IgD-negative memory B cell (primary cell): ENCODE data around the gene PCP2. TPM values are rescaled to one million over a fixed set of nuclear protein-coding genes. Genes with fewer than 3 reads are reported as not detected.
A peak's percentile ranks its signal among the peaks of the same experiment; 100 is the strongest.

Experiments used
- H3K27ac Mint-ChIP-seq, 3 donors: one replicate each; pipeline ENCODE4 v1.8.0; 2020 to 2022; ENCODE audit warnings: mild to moderate bottlenecking in 3 of 3, mixed read lengths in 3 of 3, moderate library complexity in 1 of 3
- H3K27me3 Mint-ChIP-seq: one replicate; pipeline ENCODE4 v1.8.0; 2021; ENCODE audit warnings: mixed read lengths
- H3K36me3 Mint-ChIP-seq: one replicate; pipeline ENCODE4 v1.8.0; 2020; ENCODE audit warnings: mild to moderate bottlenecking, mixed read lengths
- H3K4me1 Mint-ChIP-seq, 3 donors: one replicate each; pipeline ENCODE4 v1.8.0; 2020 to 2022; ENCODE audit warnings: mixed read lengths in 3 of 3, mild to moderate bottlenecking in 1 of 3
- H3K4me3 Mint-ChIP-seq, 4 donors: one replicate each; pipeline ENCODE4 v1.8.0; 2020 to 2022; ENCODE audit warnings: mild to moderate bottlenecking in 4 of 4, mixed read lengths in 4 of 4, moderate library complexity in 3 of 4
- H3K9me3 Mint-ChIP-seq, 3 donors: one replicate each; pipeline ENCODE4 v1.8.0; 2020 to 2021; ENCODE audit warnings: mixed read lengths in 3 of 3, mild to moderate bottlenecking in 1 of 3
- polyA plus RNA-seq: library from polyadenylated mRNA; unstranded; fragments of 300-500 nt; fragmentation: Illumina TruSeq; gene quantifications from one replicate; pipeline ENCODE4 v1.2.3, GENCODE V29; 2021

PCP2 gene
- polyA plus RNA-seq, 1 donor from 2014 or later, result not detected

DNA sequence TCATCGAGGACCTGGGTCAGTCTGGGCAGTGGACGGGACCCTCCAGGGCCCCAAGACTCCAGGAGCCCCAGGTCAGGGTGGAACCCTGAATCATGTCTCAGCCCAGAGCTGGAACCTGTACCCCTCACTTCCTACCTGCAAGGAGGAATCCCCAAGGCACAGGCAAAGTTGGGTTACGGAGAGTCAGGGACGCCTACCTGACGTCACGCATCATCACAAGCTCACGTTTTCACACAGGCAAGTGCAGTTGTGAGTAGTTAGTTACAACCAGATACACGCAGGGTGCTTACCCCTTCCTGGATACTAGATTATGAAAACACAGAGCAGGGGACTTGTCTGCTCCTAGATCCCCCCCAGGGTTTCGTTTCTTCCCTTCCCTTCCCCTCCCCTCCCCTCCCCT, 37.3 kb upstream of the PCP2 start:
- Mint-ChIP-seq H3K36me3 (no peaks in the 10 kb centered on the region), H3K9me3 (peaks cover 0 to 6% (median 0%) of the 10 kb centered on the region in 3 donors), H3K27me3 (peaks cover 34% of the 10 kb centered on the region), H3K27ac (no peak overlapping the region), H3K4me3 (peak overlapping the region; percentile 29 to 81 (median 60)), H3K4me1 (peaks cover 7 to 11% (median 8%) of the 10 kb centered on the region in 3 donors)

DNA sequence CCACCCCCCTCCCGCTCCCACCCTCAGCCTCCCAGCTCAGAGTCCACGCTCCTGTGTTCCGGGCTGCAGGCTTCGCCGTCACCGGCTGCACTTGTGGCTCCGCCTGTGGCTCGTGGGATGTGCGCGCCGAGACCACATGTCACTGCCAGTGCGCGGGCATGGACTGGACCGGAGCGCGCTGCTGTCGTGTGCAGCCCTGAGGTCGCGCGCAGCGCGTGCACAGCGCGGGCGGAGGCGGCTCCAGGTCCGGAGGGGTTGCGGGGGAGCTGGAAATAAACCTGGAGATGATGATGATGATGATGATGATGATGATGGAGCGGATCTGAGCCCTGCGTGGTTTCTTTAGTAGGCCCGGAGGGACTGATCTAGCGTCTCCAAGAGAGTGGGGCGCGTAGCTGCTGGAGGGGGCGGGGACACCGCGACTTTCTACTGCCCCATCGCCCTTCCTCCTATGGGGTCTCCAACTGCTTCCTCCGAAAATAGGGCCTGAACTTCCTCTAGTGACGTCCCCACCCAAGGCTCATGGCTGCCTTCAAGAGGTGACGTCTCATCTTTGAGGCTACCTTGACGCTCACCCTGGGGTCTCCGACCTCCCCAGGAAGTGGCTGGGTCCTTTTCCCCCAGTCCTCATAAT, 36.7 kb upstream of the PCP2 start:
- H3K9me3 Mint-ChIP-seq, result peaks cover 0 to 6% (median 0%) of the 10 kb centered on the region in 3 donors
- no peak overlapping the region for H3K27ac Mint-ChIP-seq
- peak overlapping the region; percentile 29 to 81 (median 60) for H3K4me3 Mint-ChIP-seq
- no peaks in the 10 kb centered on the region for H3K36me3 Mint-ChIP-seq
- peaks cover 33% of the 10 kb centered on the region for H3K27me3 Mint-ChIP-seq
- peaks cover 6 to 9% (median 8%) of the 10 kb centered on the region in 3 donors for H3K4me1 Mint-ChIP-seq

DNA sequence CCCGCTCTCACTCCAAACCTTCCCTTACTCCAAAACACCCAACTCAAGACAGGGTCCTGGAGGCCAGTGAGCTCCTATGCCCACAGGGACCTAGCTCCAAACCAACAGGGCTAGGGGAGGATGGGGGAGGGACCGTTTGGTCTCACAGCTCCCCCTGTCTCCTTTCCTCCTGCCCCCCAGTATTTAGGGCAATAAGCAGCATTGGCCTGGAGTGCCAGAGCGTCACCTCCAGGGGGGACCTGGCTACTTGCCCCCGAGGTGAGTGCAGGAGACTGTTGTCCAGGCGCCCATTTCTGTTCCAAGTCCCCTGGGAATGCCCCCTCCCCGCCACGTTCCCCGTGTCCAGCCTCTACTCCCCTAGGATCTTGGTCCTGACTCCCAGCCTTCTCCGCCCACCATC, 36.1 kb upstream of the PCP2 start:
- Mint-ChIP-seq H3K27me3 (peaks cover 33% of the 10 kb centered on the region), H3K27ac (no peak overlapping the region), H3K9me3 (peaks cover 0 to 6% (median 0%) of the 10 kb centered on the region in 3 donors), H3K4me3 (peak overlapping the region in 1 of 4 donors; percentile 27), H3K36me3 (no peaks in the 10 kb centered on the region), H3K4me1 (peaks cover 6 to 9% (median 8%) of the 10 kb centered on the region in 3 donors)

DNA sequence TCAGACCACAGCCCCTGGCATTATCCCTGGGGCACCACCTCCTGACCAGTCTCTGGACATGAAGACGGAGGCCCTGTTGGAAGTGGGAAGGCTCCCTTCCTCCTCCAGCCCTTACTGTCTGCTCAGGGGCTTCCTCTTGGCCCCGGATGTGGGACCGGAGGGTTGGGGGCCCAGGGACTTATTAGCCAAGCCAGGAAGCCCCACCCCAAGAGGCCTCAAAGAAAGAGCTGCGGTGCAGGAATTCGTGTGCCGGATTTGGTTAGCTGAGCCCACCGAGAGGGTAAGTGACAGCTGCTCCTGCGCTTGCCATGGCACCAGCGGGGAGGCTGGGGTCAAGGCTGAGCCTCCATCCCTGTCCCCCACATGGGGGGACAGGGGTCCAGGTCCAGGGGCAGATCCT, 35.3 kb upstream of the PCP2 start, which contains the start of gene RETN:
Gene RETN (plus strand): TSS at position 208 of the 400 bp plus-strand sequence. CDS start 278 bp downstream, outside the sequence.
- H3K27me3 Mint-ChIP-seq, result peaks cover 33% of the 10 kb centered on the region
- peak within 1 kb of the TSS in 1 of 4 donors; percentile 27 for H3K4me3 Mint-ChIP-seq
- peaks cover 0 to 8% (median 6%) of the 10 kb centered on the region in 3 donors for H3K4me1 Mint-ChIP-seq
- no peak within 1 kb of the TSS for H3K27ac Mint-ChIP-seq
- H3K9me3 Mint-ChIP-seq, result peaks cover 0 to 4% (median 0%) of the 10 kb centered on the region in 3 donors
- no peaks in the 10 kb centered on the region for H3K36me3 Mint-ChIP-seq

DNA sequence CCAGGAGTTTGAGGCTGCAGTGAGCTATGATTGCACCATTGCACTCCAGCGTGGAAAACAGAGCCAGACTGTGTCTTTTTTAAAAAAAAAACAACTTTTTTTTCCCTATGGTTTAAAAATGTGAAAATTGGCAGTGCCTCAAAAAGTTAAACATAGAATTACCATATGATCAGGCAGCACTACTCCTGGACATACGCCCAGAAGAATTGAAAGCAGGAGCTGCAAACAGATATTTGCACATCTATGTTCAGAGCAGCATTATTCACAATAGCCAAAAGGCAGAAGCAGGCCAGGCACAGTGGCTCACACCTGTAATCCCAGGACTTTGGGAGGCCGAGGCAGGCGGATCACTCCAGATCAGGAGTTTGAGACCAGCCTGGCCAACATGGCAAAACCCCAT, 31.6 kb upstream of the PCP2 start:
- Mint-ChIP-seq H3K27me3 (peaks cover 8% of the 10 kb centered on the region), H3K4me3 (no peak overlapping the region), H3K9me3 (peaks cover 0 to 2% (median 0%) of the 10 kb centered on the region in 3 donors), H3K27ac (no peak overlapping the region), H3K4me1 (no peaks in the 10 kb centered on the region), H3K36me3 (no peaks in the 10 kb centered on the region)

DNA sequence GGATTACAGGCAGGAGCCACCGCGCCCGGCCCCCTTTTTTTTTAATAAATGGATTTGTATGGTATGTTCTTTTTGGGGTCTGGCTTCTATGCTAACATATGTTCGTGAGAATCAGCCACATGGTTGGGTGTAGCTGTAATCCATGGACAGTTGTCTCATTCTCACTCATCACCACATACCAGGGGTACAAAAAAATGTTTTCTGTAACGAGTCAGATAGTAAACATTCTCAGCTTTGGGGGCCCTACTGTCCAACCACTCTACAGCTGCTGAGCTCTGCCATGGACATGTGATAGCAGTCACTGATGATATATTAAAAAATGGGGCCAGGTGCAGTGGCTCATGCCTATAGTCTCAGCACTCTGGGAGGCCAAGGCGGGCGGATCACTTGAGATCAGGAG, 30.2 kb upstream of the PCP2 start:
- peaks cover 4% of the 10 kb centered on the region for H3K27me3 Mint-ChIP-seq
- no peak overlapping the region for H3K27ac Mint-ChIP-seq
- no peaks in the 10 kb centered on the region for H3K4me1 Mint-ChIP-seq
- no peak overlapping the region for H3K4me3 Mint-ChIP-seq
- H3K9me3 Mint-ChIP-seq, result peaks cover 0 to 2% (median 0%) of the 10 kb centered on the region in 3 donors
- no peaks in the 10 kb centered on the region for H3K36me3 Mint-ChIP-seq

DNA sequence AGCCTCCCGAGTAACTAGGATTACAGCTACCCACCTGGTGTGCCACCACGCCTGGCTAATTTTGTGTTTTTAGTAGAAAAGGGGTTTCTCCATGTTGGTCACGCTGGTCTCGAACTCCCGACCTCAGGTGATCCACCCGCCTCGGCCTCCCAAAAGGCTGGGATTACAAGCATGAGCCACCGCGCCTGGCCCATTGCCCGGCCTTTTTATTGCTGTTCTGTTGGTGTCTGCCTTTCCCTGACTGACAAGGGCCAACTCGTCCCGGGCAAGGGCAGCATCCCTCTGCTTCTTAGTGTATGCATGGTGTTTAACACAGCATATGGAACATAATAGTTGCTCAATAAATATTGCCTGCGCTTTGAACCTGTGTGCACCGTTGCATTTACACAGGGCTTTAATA, 29.1 kb upstream of the PCP2 start:
- peaks cover 3 to 6% (median 5%) of the 10 kb centered on the region in 3 donors for H3K4me1 Mint-ChIP-seq
- no peaks in the 10 kb centered on the region for H3K36me3 Mint-ChIP-seq
- no peak overlapping the region for H3K27ac Mint-ChIP-seq
- H3K27me3 Mint-ChIP-seq, result peaks cover 3% of the 10 kb centered on the region
- peaks cover 0 to 2% (median 0%) of the 10 kb centered on the region in 3 donors for H3K9me3 Mint-ChIP-seq
- no peak overlapping the region for H3K4me3 Mint-ChIP-seq

DNA sequence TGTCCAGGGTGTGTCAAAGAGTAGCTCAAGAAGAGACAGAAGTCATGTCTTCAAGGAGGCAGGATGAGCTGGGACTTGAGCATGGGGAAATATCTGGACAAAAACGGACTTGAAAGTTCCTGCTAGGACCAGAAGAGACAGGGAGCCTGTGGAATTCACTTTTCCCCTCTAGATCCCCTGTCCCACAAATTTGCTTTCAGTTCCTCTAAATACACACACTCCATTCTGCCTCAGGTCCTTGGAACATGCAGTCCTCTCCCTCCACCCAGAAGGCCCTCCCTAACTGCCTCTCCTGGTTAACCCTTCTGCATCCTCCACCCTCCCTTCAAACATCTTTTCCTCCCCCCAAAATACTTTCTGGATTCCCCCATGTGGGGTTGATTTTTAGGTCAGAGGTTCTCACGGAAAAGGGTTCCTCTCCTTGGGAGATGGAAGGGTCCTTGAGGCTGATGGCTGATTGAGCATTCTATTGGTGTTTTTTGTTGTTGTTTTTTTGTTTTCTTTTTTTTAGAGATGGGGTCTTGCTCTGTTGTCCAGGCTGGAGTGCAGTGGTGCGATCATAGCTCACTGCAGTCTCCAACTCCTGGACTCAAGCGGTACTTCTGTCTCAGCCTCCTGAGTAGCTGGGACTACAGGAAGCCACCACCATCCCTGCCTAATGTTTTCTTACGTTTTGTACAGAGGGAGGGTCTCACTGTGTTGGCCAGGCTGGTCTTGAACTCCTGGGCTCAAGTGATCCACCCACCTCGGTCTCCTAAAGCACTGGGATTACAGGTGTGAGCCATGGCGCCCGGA, 28.4 kb upstream of the PCP2 start:
- H3K9me3 Mint-ChIP-seq, result peaks cover 0 to 2% (median 0%) of the 10 kb centered on the region in 3 donors
- peaks cover 3% of the 10 kb centered on the region for H3K27me3 Mint-ChIP-seq
- H3K36me3 Mint-ChIP-seq, result no peaks in the 10 kb centered on the region
- H3K4me3 Mint-ChIP-seq, result no peak overlapping the region
- H3K27ac Mint-ChIP-seq, result peak overlapping the region in 1 of 3 donors; percentile 62
- peaks cover 3 to 8% (median 6%) of the 10 kb centered on the region in 3 donors for H3K4me1 Mint-ChIP-seq

DNA sequence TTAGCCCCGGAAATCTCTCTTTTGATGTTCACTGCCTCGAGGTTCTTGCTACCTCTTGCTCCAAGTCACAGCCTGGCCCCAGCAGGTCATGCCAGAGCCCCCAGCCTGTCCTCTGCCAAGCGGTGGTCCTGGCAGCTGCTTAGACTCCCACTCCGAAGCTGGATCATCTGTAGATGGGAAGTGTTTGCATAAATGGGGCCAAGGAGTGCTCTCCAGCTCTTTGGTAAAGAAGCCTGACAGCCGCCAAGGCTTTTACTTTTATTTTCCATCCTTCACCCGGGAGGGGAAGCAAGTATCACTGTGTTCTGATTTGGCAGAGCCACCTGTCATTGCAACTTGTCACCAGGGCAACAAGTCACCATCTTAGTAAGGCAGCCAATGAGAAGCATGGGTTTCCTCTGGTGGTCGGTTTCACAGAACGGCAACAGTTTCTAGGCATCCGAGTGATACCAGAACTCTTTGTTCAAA, 24.7 kb upstream of the PCP2 start:
- H3K27me3 Mint-ChIP-seq, result no peaks in the 10 kb centered on the region
- peak overlapping the region; percentile 64 to 83 (median 70) for H3K4me3 Mint-ChIP-seq
- no peaks in the 10 kb centered on the region for H3K9me3 Mint-ChIP-seq
- H3K27ac Mint-ChIP-seq, result peak overlapping the region; percentile 67 to 90 (median 67)
- H3K36me3 Mint-ChIP-seq, result no peaks in the 10 kb centered on the region
- H3K4me1 Mint-ChIP-seq, result peaks cover 3 to 8% (median 6%) of the 10 kb centered on the region in 3 donors

DNA sequence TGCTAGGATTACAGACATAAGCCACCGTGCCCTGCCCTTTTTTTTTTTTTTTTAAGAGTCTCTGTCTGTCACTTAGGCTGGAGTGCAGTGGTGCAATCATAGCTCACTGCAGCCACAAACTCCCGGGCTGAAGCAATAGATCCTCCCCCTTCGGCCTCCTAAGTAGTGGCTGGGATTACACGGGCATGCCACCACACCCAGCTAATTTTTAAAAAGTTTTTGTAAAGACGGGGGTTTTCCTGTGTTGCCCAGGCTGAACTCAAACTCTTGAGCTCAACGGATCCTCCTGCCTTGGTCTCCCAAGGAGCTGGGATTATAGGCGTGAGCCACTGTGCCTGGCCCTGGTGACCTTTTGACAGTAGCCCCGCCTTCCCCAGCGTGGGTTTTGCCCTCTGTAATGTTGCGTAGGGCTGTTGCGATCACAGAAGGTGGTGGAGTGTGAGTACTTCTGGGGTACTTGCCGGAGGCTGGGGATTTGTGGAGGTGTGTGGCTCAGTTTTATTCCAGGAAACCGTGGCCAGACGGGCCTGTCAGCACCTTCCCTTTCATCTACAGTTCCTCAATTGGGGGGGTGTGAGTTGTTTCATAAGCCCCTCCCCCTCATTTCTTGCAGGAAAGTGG, 23.7 kb upstream of the PCP2 start:
- peak overlapping the region in 3 of 4 donors; percentile 25 to 64 (median 45) for H3K4me3 Mint-ChIP-seq

DNA sequence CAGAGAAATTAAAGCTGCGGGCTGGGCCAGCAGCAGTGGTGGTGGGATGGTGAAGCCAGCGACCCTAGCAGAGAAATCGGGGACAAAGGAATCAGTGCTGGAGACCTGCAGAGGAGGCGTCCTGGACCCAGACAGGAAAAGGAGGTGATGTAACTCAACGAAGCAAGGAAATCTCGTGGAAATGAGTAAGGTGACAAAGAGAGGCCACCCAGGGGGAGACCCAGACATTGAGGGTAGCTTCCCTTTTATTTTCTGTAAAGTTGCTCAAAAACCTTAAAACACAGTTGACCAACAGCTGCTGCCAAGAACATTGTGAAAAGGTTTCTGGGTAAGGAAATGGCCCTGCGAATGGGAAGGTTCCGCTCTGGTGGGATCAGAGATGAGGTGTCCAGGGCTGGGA, 22.1 kb upstream of the PCP2 start:
- Mint-ChIP-seq H3K27ac (no peak overlapping the region), H3K4me3 (peak overlapping the region in 1 of 4 donors; percentile 26), H3K36me3 (no peaks in the 10 kb centered on the region), H3K9me3 (no peaks in the 10 kb centered on the region), H3K27me3 (peaks cover 3% of the 10 kb centered on the region), H3K4me1 (peaks cover 10 to 16% (median 11%) of the 10 kb centered on the region in 3 donors)

More for the DNA sequence above, 23.7 kb upstream of the PCP2 start:
- Mint-ChIP-seq H3K9me3 (no peaks in the 10 kb centered on the region), H3K27ac (peak overlapping the region in 2 of 3 donors; percentile 13 to 31), H3K36me3 (no peaks in the 10 kb centered on the region), H3K4me1 (peaks cover 6 to 13% (median 7%) of the 10 kb centered on the region in 3 donors), H3K27me3 (no peaks in the 10 kb centered on the region)

DNA sequence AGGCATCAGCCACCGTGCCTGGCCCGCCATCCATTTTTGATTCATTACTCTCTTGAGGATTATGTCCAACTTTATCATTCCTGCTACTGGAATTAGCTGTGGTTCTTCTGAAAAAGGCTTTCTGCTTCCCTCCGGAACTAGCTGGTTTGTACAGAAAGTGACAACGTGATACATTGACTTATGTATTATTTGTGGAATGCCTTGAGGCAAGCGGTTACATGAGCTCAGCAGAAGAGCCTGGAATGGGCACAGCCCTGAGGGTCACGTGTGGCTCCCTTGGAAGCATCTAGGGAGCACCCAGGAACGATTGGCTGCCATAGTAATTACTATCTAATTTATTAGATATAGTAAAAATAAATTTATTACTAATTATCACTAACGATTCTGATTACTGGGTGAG, 20.9 kb upstream of the PCP2 start:
- Mint-ChIP-seq H3K36me3 (no peaks in the 10 kb centered on the region), H3K27ac (peak overlapping the region in 1 of 3 donors; percentile 16), H3K9me3 (no peaks in the 10 kb centered on the region), H3K4me1 (peaks cover 10 to 16% (median 11%) of the 10 kb centered on the region in 3 donors), H3K27me3 (peaks cover 3% of the 10 kb centered on the region), H3K4me3 (no peak overlapping the region)

DNA sequence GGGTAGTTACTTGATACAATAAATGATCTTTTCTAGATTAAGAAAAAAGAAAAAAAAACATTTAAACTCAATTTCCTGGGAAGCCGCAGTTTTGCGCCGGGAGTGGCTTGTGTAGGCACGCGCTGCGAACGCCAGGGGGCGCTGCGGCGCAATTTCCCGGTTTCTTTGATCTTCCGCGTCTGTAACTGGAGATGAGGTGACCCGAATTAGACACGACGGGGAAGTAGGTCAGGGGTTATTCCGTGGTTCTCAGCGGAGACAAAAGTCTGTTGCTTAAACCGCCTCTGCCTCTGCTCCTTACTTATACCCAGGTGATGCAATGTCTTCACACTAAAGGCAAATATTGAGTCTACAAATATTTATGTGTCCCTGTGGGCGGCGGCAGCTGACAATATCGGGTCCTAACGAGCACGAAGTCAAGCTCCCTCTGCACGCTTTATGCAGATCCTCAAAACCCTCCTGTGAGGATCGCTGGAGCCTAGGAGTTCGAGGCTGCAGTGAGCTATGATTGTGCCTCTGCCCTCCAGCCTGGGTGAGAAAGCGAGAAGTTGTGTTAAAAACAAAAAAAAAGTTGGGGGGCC, 18.6 kb upstream of the PCP2 start:
- Mint-ChIP-seq H3K27ac (peak overlapping the region; percentile 46 to 67 (median 64)), H3K36me3 (no peaks in the 10 kb centered on the region), H3K4me3 (peak overlapping the region; percentile 64 to 92 (median 79)), H3K27me3 (peaks cover 3% of the 10 kb centered on the region), H3K9me3 (no peaks in the 10 kb centered on the region), H3K4me1 (peaks cover 5 to 8% (median 7%) of the 10 kb centered on the region in 3 donors)

DNA sequence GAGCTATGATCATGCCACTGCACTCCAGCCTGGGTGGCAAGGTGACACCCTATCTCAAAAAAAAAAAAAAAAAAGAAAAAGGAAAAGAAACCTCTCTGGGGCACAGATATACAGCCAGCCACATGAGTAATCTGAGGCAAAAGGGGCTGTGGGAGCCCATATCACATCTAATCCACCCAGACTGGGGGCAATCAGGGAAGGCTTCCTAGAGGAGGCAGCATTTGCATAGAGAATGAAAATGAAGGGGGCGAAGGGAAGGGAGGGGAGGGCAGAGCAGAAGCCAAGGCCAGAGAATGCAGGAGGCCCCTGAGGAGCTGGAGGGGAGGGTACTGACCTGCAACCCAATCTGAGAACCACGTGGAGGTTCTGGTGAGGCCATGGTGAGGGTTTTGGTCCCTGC, 16.6 kb upstream of the PCP2 start:
- Mint-ChIP-seq H3K27ac (peak overlapping the region in 1 of 3 donors; percentile 59), H3K9me3 (no peaks in the 10 kb centered on the region), H3K4me3 (peak overlapping the region in 1 of 4 donors; percentile 58), H3K4me1 (peaks cover 5 to 8% (median 7%) of the 10 kb centered on the region in 3 donors), H3K36me3 (no peaks in the 10 kb centered on the region), H3K27me3 (peaks cover 3% of the 10 kb centered on the region)
